HG03354 (cell line): ENCODE results near the gene TMEM163.
"Not testable (repeated sequence)": the region's sequence is repeated elsewhere in the genome, so short reads cannot be mapped to it uniquely, and the experiment has no call there.

Experiments used
- ATAC-seq: cut with Tn5 transposase; IDR thresholded peaks from one replicate; pipeline ENCODE4 v1.9.1; 2021; ENCODE audit warnings: mild to moderate bottlenecking; ENCODE audit not compliant: unreplicated experiment, poor library complexity, severe bottlenecking

The TMEM163 gene

GRCh38 chr2:134718817-134719814, at the start of gene TMEM163:
Gene TMEM163 (minus strand): TSS chr2:134719000.
- peak; percentile 55 for ATAC-seq

- ATAC-seq, result no peak
Observed at GRCh38 chr2:134766583-134766982, 47.8 kb upstream of the TMEM163 start.

- no peak for ATAC-seq
Observed at GRCh38 chr2:134765987-134766386, 47.2 kb upstream of the TMEM163 start.

DNA sequence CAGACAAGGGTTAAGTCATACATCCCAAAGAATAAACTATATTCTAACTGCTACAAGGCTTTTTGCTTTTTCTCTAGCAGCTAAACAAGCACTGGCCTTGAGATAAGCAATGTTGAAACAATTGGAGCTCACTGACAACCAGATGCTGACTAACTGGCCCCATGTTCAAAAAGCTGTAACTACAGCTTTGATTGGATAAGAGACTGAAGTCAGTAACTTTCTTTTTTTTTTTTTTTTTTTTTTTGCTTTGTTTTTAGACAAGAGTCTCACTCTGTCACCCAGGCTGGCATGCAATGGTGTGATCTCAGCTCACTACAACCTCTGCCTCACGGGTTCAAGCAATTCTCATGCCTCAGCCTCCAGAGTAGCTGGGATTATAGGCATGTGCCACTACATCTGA, 45.4 kb upstream of the TMEM163 start:
- ATAC-seq, result no peak

GRCh38 chr2:134763164-134763710, 44.4 kb upstream of the TMEM163 start:
- no peak for ATAC-seq

- ATAC-seq, result no peak
Observed at GRCh38 chr2:134762508-134762907, 43.7 kb upstream of the TMEM163 start.

DNA sequence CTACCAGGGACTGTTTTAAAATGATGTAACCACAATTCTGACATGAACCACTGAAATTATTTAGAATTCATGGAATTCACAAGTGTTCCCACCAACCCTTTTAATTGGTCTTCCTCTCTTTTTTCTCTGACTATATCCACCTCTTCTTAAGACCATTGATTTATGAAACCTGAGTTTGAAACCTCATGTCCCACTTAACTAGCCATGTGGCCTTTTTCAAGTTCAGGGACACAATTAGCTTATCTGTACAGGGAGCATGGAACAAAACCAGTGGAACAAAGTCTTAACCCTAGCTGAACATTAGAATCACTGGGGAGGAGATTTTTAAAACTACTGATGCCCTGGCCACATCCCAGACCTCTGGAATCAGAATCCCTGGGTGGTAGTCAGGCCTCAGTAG, 41.6 kb upstream of the TMEM163 start:
- no peak for ATAC-seq

GRCh38 chr2:134758633-134759032, 39.8 kb upstream of the TMEM163 start:
- ATAC-seq, result peak; percentile 97

DNA sequence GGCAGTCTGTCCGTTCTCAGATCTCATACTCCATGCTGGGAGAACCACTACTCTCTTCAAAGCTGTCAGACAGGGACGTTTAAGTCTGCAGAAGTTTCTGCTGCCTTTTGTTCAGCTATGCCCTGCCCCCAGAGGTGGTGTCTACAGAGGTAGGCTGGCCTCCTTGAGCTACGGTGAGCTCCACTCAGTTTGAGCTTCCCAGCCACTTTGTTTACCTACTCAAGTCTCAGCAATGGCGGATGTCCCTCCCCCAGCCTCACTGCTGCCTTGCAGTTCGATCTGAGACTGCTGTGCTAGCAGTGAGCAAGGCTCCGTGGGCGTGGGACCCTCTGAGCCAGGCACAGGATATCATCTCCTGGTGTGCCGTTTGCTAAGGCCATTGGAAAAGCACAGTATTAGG, 33.2 kb upstream of the TMEM163 start:
- not testable (repeated sequence) for ATAC-seq

- no peak for ATAC-seq
Observed at GRCh38 chr2:134745546-134745945, 26.7 kb upstream of the TMEM163 start.

- no peak for ATAC-seq
Observed at GRCh38 chr2:134745023-134745422, 26.2 kb upstream of the TMEM163 start.

DNA sequence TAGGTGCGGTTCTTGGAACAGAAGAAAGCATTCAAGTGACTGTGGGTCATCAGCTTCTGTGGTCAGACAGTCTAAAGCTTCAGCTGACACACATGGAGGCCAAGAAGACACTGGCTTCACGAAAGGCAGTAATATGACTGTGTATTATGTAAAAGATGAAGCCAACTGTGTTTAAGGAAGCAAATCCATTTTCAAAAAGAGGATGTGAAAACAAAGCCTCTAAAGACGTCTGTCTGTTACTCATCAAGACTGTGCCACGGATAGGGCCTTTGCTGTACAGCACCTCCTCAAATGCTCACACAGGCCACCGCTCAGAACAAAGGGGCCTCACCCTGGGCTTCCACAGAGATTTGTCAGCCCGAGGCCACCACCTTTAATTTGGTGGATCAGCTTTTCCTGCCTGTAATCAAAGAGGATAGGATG, 21.1 kb upstream of the TMEM163 start:
- ATAC-seq, result peak; percentile 94

DNA sequence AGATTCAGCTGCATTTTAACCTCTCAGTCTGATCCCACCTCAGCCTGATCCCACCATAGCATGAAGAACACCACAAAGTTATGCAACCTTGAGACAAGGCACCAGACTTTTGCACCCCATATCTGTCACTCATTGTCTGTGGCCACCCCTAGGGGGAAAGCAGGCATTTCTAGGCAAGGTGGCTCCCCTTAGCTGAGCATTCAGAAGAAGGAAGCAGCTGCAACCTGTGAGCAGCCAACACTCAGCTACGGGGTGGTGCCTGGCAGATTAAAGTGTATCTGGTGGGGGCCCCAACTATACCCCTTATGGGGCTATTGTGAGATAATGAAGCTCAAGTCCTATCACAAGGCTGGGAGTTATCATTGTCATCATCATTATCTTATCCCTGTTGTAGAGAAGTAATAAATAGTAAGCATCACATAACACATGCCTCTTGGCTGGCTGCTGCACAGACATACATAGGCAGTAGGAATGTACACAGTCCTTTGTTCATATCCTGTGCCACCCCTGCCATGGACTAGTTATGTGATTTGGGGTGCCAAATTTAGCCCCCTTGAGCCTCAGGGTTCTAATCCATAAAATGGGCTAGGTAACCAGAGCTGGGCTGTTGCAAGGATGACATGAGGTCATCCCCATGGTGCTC, 20.6 kb upstream of the TMEM163 start:
- ATAC-seq, result peak; percentile 21

- ATAC-seq, result no peak
Observed at GRCh38 chr2:134738141-134738870, 19.5 kb upstream of the TMEM163 start.

GRCh38 chr2:134737671-134738070, 18.9 kb upstream of the TMEM163 start:
- peak; percentile 28 for ATAC-seq

DNA sequence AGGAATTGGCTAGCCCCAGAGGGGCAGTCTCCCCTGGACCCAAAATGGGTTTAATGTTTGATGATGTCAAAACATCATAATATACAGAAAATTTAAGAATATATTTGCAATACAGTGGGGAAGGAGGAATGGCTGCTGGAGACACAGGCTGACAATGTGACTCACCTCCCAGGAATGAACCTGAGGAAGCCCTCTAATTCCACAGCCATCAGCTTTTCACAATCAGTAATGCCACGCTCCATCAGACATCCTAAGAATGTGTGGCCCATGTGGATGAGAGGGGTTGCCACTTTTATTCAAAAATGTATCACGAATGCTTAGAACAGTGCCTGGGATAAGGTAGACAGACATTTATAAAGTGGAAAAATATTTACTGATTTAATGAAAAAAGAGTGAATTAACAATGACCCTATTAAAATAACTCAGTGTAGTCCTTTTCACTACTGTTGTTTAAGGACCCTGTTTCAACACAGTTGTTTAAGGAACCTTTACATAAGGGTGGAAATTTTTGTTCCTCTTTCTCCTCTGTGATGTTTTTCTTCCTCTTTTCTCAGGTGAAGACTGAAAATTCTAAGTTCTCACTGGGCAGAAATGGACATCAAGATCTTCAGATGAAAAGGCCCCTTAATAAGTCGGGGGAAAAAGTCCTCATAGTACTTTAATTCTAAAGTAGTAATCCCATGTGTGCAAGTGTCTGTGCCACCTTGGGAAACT, 17.5 kb upstream of the TMEM163 start:
- no peak for ATAC-seq

GRCh38 chr2:134728163-134728562, 9.4 kb upstream of the TMEM163 start:
- no peak for ATAC-seq

- no peak for ATAC-seq
Observed at GRCh38 chr2:134727385-134727784, 8.6 kb upstream of the TMEM163 start.

GRCh38 chr2:134726645-134727044, 7.8 kb upstream of the TMEM163 start:
- ATAC-seq, result no peak
